ENCODE data around the gene PLA2G7.

Gene PLA2G7

GRCh38 chr6:46687619-46688097 is 47.5 kb downstream of the PLA2G7 start, which contains the start of gene TDRD6:
TDRD6 (plus strand) TSS chr6:46687885; CDS start chr6:46688129, 244 bp downstream.
- no peak for DNase-seq

- DNase-seq: peak; percentile 39
These were observed 50.4 kb downstream of the PLA2G7 start for GRCh38 chr6:46684771-46685170.

DNA sequence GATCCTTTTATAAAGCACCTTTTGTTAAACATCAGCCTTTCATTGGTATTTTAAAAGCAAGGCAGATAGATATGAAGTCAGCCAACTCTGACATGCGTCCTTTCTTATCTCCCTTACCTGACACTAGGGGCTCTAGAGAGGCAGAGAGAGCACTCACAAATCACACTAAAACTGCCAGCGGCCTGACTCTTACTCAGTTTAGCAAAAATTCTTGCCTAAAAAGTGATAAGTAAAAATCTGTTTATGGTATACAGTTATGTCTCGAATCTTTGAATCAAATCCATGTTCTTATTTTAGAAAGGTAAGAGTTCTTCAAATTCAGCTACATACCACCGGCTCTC is 57.9 kb downstream of the PLA2G7 start:
- no peak for DNase-seq

- no peak for DNase-seq
These were observed 58.4 kb downstream of the PLA2G7 start for GRCh38 chr6:46676604-46677313.

DNA sequence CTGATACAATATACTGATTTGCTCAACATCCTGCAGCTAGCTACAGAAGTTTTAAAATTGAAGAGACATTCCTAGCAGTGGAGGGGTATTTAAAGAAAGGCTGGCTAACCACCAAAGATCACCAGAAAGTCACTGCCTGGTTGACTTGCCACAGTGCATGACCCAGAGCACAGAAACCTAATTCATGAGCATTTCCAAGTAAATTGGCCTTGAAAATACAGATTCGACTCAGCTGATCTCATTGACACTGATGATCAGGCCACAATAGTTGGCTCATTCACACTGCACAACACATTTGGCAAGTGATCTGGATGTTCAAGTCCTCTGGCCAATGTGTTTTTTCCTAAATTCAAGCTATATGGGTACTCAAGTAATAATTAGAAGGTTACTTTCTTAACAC is 60.8 kb downstream of the PLA2G7 start:
- no peak for DNase-seq

DNA sequence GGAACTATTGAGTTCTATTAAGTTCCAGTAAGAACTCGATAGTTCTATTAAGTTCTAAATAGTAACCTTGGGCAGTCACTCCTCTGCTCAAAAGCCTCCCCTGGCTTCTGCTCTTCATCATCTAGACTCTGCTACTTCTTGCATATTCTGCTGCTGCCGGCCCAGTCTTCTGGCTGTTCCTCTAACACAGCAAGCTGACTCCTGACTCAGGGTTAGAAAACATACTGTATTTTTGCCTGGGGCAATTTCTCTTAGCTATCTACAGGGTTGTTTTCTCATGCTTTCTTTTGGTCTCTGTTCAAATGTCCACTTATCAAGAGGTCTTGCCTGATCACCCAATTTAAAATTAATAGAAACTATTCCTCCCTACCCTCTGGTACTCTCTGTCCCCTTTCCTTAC is 67.8 kb downstream of the PLA2G7 start:
- no peak for DNase-seq

DNA sequence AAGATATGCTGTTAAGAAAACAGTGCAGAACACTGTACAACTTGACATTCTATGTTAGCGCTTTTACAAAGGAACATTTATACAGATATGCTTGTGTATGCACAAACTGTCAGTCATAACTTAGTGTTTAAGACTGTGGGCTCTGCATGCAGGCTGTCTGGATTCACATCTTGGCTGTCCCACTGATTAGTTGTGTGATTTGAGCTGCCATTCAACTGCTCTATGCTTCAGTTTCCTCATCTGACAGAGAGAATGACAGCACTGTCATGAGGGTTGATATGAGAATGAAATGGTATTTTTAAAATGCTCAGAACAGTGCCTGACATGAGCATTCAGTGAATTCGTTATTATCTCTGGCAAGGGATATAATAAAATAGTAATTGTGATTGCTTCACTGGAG is 73.7 kb downstream of the PLA2G7 start:
- DNase-seq: no peak

GRCh38 chr6:46657642-46658041 is 77.5 kb downstream of the PLA2G7 start:
- no peak for DNase-seq

- no peak for DNase-seq
These were observed 79.4 kb downstream of the PLA2G7 start for GRCh38 chr6:46655803-46656202.

Measured in HCEC 1CT (cell line).